GM10847 (cell line): ENCODE measurements around the gene NDEL1.

Experiments
- POLR2A ChIP-seq: IDR thresholded peaks from 2 replicates; pipeline ENCODE4 v1.6.1; 2011; ENCODE audit not compliant: insufficient read length; ENCODE audit errors: extremely low read depth

NDEL1 gene

GRCh38 chr17:8465759-8466158 lies 30.1 kb downstream of the NDEL1 start:
- no peak for TF ChIP-seq POLR2A

DNA sequence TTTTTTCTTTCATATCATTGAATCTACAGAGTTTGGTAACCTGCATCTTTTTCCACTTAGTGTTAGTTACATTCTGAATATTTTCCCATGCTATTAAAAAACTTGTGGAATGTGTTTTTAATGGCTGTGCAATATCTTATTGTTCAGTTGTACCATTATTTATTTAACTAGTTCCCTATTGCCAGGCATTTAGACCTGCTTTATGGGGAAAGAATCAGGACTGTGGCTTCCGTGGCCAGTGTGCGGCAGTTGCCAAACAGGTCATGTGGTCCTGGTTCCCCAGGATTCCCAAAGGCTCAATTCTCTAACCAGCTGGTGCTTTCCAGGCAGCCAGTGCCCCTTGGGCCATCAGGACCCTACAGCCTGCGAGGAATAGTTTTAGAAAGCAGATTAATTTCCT lies 30.8 kb downstream of the NDEL1 start:
- TF ChIP-seq POLR2A, result no peak

GRCh38 chr17:8466873-8467272 lies 31.2 kb downstream of the NDEL1 start:
- no peak for TF ChIP-seq POLR2A

- TF ChIP-seq POLR2A, result no peak
Observed at GRCh38 chr17:8467527-8467926, 31.8 kb downstream of the NDEL1 start.

DNA sequence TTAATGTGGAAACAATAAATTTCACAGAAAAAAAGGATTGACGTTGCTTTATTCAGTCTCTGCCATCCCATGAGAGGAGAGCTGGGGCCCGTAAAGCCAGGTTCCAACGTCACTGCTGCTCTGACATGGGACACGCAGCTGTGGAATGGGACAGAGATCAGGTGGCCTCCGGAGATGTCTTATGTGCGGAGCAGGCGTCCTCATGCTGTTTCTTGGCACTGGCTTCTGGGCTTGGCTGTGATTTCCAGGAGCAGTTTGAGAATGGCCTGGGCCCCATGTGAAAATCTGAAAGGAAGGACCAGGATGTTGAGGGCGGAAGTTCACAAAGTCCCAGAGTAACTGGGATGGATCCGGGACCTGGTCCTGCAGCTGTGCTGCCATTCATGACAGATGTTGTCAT lies 32.4 kb downstream of the NDEL1 start:
- TF ChIP-seq POLR2A, result no peak

GRCh38 chr17:8468980-8469379 lies 33.3 kb downstream of the NDEL1 start:
- no peak for TF ChIP-seq POLR2A

DNA sequence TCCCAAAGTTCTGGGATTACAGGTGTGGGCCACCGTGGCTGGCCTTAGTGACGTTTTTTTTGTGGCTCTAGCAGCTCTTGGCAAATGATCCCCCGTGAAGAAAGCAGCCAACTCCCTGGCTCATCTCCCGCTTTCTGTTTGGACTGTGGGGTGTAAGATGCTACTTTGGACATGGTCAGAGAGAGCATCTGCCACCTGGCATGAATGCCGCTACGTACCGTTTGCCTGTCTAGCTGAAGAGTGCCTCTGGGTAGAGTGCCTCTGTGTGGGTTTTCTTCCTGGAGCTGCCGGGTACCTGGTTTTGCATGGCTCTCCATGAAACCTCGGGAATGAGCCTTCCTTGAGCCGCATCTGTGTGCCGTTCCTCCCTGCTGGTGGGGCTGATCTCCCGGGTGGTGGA lies 34.3 kb downstream of the NDEL1 start:
- TF ChIP-seq POLR2A, result no peak

- TF ChIP-seq POLR2A, result no peak
Observed at GRCh38 chr17:8470447-8471047, 34.9 kb downstream of the NDEL1 start.

- no peak for TF ChIP-seq POLR2A
Observed at GRCh38 chr17:8472663-8473062, 37.0 kb downstream of the NDEL1 start.

- TF ChIP-seq POLR2A, result no peak
Observed at GRCh38 chr17:8473451-8474192, 37.9 kb downstream of the NDEL1 start.

DNA sequence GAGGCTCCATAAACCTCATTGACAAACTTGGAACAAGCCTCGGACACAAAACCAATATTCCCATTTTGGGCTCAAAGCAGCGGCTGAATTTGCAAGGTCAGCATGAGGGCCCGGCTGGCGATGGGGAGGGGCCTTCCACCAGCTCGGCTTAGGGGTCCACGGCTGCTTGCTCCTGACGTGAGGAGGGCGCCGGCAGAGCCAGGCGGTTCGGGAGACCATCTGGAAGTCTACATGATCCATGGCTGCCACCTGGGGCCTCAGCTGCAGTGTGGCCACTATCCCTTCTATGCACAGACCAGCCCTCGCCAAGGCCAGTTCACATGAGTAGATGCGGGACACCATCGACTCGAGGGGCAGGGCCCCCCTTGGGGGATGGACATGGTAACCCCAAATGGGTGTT lies 39.1 kb downstream of the NDEL1 start:
- no peak for TF ChIP-seq POLR2A

- no peak for TF ChIP-seq POLR2A
Observed at GRCh38 chr17:8475227-8475626, 39.5 kb downstream of the NDEL1 start.

GRCh38 chr17:8475781-8476180 lies 40.1 kb downstream of the NDEL1 start:
- no peak for TF ChIP-seq POLR2A

DNA sequence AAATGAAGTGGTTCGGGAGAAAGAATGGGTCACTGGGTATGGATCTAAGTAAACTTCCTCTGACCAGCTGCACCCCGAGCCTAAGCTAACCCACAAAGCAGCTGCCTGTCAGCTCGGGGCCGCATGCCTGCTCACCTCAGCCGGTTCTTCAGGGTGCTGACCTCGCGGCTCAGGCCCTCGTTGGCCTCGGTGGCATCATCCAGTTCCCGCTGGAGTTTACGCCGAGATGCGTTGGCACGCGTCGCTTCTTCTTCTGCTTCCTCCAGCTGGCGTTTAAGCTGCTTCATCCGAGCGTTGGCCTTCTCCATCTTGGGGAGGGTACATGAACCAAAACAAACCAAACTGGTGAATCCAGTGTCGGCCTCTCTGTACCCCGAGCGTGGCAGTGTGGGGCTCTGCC lies 41.1 kb downstream of the NDEL1 start:
- TF ChIP-seq POLR2A, result no peak

DNA sequence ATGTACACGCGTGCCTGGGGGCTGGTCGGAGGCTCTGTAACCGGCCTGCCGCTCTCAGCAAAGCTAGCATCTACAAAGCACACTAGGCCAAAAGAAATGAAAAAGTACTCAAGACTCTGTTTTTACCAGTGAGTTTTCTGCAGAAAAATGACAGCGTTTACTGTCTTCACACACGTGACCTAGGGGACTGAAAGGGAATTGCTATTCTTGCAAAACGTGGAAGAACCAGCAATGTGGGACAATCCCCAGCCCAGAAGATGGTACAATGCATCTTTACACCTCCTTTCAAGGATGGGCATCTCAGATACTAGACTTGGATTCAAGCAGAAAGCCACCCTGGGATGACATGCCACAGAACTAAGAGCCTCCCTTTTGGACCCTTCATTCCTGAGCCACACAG lies 41.5 kb downstream of the NDEL1 start:
- no peak for TF ChIP-seq POLR2A

DNA sequence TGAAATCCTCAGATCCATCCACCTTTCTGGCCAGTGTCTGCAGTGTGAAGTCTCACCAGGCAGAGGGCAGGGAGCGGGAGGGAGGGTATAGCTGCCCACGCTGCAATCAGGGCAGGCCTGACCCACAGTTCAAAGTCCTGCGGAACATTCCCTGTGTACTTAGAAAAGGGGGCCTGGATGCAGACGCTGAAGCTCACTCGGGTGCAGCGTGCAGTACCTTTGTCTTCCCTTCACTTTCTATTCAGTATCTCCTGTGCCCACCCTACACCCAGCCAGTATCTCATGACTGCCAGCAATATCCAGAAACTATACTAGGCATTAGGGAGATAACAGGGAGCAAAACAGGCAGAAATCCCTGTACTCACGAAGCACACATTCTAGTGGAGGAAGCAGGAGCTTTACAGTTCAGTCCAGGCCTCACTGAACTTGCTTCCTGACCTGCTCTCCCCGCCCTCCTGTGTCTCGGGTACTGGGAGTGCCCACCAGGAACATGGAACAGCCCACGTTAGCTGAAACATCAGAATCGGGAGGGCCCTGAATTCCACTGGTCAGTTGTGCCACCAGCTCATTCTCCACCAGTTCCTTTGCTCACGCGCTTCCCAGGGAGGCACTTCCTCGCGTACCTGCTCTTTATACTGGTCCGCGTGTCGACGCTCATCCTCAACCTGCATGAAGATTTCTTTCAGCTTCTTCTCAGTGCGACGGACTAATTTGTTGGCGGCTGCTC lies 42.2 kb downstream of the NDEL1 start:
- TF ChIP-seq POLR2A, result no peak
